ENCODE measurements around the gene HCCS. TPM values are rescaled to one million over a fixed set of nuclear protein-coding genes. Genes with fewer than 3 reads are reported as not detected.

Gene HCCS
- polyA plus RNA-seq, 1 experiment, result 32.3 TPM

GRCh38 chrX:11080741-11081305 is 30.3 kb upstream of the HCCS start:
- ChIA-PET POLR2A (no interaction called here), CTCF (no interaction called here)
- no peak overlapping the region for H3K4me3 ChIP-seq (ENCODE audit: low read depth, low read length)
- no peaks in the 10 kb centered on the region for H3K27me3 ChIP-seq (ENCODE audit: control insufficient read depth, insufficient read depth, low read length)
- no peak for TF ChIP-seq CTCF (IDR thresholded peaks at IDR 0.05; ENCODE audit: low read depth, low read length)
- H3K27ac ChIP-seq (ENCODE audit: low read depth, low read length), result no peak overlapping the region
- DNase-seq (ENCODE audit: low read depth, low spot score), result no peak
- H3K9me3 ChIP-seq (ENCODE audit: control insufficient read depth, insufficient read depth, low read length), result no peaks in the 10 kb centered on the region

DNA sequence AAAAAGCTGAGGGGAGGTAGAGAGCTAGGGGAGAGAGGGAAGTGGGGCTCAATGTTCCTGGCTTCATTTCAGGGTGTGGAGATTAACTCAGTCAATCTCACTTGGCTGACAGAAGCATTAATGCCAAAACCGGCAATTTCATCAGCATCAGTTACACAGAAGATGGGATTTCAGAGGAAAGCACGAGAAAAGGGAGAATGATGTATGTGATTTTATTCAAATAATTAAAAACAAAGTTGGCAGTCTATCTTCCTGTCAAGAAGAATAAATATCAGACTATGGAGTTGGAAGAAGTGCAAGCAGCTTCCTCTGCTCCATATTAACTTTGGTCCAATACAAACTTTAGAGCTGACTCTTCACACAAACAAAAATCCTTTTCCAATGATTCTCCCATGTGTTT is 29.6 kb upstream of the HCCS start:
- Histone ChIP-seq H3K27ac (ENCODE audit: low read depth, low read length) (no peak overlapping the region), H3K27me3 (ENCODE audit: control insufficient read depth, insufficient read depth, low read length) (no peaks in the 10 kb centered on the region), H3K4me3 (ENCODE audit: low read depth, low read length) (no peak overlapping the region), H3K9me3 (ENCODE audit: control insufficient read depth, insufficient read depth, low read length) (no peaks in the 10 kb centered on the region)
- TF ChIP-seq CTCF (IDR thresholded peaks at IDR 0.05; ENCODE audit: low read depth, low read length), result no peak
- CTCF ChIA-PET, result no interaction called here
- DNase-seq (ENCODE audit: low read depth, low spot score), result no peak
- POLR2A ChIA-PET, result no interaction called here

DNA sequence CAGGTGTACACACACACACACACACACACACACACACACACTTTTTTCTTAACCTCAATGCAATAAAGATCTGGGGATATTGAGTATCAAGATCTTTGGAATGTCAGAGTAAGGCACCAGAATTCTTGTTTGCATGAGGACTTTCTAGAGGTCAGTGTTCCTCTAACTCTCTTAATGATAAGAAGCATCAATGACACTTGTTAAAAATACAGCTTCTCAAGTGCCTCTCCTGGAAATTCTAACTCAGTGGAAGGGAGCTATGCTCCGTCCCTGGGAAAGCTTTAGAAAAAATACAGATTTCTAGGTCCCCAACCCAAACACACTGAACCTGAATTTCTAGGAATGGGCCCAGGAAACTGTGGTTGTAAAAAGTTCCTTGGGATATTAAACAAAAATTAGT is 25.8 kb upstream of the HCCS start:
- CTCF ChIA-PET, result no interaction called here
- no peak for DNase-seq (ENCODE audit: low read depth, low spot score)
- no peaks in the 10 kb centered on the region for H3K9me3 ChIP-seq (ENCODE audit: control insufficient read depth, insufficient read depth, low read length)
- TF ChIP-seq CTCF (IDR thresholded peaks at IDR 0.05; ENCODE audit: low read depth, low read length), result no peak
- H3K4me3 ChIP-seq (ENCODE audit: low read depth, low read length), result no peak overlapping the region
- no peaks in the 10 kb centered on the region for H3K27me3 ChIP-seq (ENCODE audit: control insufficient read depth, insufficient read depth, low read length)
- POLR2A ChIA-PET, result interaction anchor here (0.6 kb wide), 1 partner anchor 75 kb away, joined by 3 read pairs; no protein-coding TSS in a partner anchor
- H3K27ac ChIP-seq (ENCODE audit: low read depth, low read length), result no peak overlapping the region

GRCh38 chrX:11089802-11090201 is 21.3 kb upstream of the HCCS start:
- POLR2A ChIA-PET, result no interaction called here
- Histone ChIP-seq H3K27me3 (ENCODE audit: control insufficient read depth, insufficient read depth, low read length) (no peaks in the 10 kb centered on the region), H3K4me3 (ENCODE audit: low read depth, low read length) (no peak overlapping the region), H3K27ac (ENCODE audit: low read depth, low read length) (no peak overlapping the region), H3K9me3 (ENCODE audit: control insufficient read depth, insufficient read depth, low read length) (no peaks in the 10 kb centered on the region)
- CTCF ChIA-PET, result no interaction called here
- DNase-seq (ENCODE audit: low read depth, low spot score), result no peak
- TF ChIP-seq CTCF (IDR thresholded peaks at IDR 0.05; ENCODE audit: low read depth, low read length), result no peak

DNA sequence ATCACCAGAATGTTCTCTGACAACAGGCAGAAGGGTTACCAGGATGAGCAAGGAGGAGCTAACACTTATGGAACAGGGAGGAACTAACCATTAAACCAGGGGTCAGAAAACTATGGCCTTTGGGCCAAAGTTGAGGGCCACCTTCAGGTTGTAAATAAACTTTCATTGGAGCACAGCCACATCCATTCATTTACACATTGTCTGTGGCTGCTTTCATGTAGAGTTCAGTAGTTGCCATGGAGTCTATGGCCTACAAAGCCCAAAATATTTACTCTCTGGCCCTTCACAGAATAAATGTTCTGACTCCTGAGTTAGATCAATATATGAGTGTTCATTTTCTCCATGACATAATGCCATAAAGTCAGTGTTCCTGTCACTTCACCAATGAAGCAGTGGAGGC is 13.2 kb upstream of the HCCS start:
- CTCF ChIA-PET, result interaction anchor here (0.6 to 1.3 kb wide), 3 partner anchors 329 to 374 kb away, joined by 3 to 4 read pairs (median 3); no protein-coding TSS in a partner anchor

More for the DNA sequence above, 13.2 kb upstream of the HCCS start:
- TF ChIP-seq CTCF (IDR thresholded peaks at IDR 0.05; ENCODE audit: low read depth, low read length), result no peak
- Histone ChIP-seq H3K27ac (ENCODE audit: low read depth, low read length) (no peak overlapping the region), H3K9me3 (ENCODE audit: control insufficient read depth, insufficient read depth, low read length) (no peaks in the 10 kb centered on the region), H3K27me3 (ENCODE audit: control insufficient read depth, insufficient read depth, low read length) (no peaks in the 10 kb centered on the region), H3K4me3 (ENCODE audit: low read depth, low read length) (no peak overlapping the region)
- no peak for DNase-seq (ENCODE audit: low read depth, low spot score)
- POLR2A ChIA-PET, result no interaction called here
